Vagina (tissue), 2 donors: ENCODE data around the gene CSRNP3.

ENCODE experiments used
- POLR2AphosphoS5 ChIP-seq, 2 donors: sonication (generic); formaldehyde crosslinking; IDR thresholded peaks; one replicate each; pipeline ENCODE4 v1.9.0; 2017; ENCODE audit warnings: antibody characterized with exemption in 2 of 2, mild to moderate bottlenecking in 2 of 2, low read depth in 1 of 2; ENCODE audit not compliant: insufficient read depth in 1 of 2
- TF ChIP-seq, protein P1 (sequence below), 3 experiments: fragments of 450-650 bp in 2 of 3; fragments of 200-600 bp in 1 of 3; sonication (generic) in 1 of 3; IDR thresholded peaks; one replicate each; pipeline ENCODE4 v1.5.1; 2017 to 2019; ENCODE audit warnings: antibody characterized with exemption in 3 of 3, mild to moderate bottlenecking in 2 of 3, moderate library complexity in 2 of 3

DNA sequence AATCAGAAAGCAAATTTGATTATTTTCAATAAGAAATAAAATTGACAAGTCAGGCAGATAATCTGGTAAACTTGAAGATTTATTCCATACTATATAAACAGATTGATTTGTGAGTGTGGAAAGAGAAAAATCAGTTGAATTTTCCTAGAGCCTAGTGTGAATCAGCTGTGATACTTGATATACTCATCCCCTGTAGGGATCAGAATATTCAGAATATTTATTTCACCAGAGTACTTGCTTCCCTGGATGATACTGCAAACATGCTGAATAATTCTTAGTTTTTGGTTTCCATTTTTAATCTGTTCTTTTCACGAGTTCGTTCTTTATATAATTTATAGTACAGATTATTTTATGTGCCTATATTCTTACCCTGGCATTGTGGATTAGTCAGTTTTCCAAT lies 181.7 kb downstream of the CSRNP3 start:
- TF ChIP-seq, protein P1, sequence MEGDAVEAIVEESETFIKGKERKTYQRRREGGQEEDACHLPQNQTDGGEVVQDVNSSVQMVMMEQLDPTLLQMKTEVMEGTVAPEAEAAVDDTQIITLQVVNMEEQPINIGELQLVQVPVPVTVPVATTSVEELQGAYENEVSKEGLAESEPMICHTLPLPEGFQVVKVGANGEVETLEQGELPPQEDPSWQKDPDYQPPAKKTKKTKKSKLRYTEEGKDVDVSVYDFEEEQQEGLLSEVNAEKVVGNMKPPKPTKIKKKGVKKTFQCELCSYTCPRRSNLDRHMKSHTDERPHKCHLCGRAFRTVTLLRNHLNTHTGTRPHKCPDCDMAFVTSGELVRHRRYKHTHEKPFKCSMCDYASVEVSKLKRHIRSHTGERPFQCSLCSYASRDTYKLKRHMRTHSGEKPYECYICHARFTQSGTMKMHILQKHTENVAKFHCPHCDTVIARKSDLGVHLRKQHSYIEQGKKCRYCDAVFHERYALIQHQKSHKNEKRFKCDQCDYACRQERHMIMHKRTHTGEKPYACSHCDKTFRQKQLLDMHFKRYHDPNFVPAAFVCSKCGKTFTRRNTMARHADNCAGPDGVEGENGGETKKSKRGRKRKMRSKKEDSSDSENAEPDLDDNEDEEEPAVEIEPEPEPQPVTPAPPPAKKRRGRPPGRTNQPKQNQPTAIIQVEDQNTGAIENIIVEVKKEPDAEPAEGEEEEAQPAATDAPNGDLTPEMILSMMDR (IDR thresholded peaks at IDR 0.05): no peak
- no peak for TF ChIP-seq POLR2AphosphoS5 (IDR thresholded peaks at IDR 0.05; ENCODE audit: insufficient read depth in 1 of 2, low read depth in 1 of 2)
